ENCODE results near the gene DNAJC12. TPM values are rescaled to one million over a fixed set of nuclear protein-coding genes. Genes with fewer than 3 reads are reported as not detected.

DNAJC12 gene
- total RNA-seq, 2 experiments from 2014 or later = not detected

- ChIA-PET POLR2A (no interaction called here), CTCF (no interaction called here)
- no peaks in the 10 kb centered on the region for H3K9me3 Mint-ChIP-seq
- peaks cover 34% of the 10 kb centered on the region for H3K4me1 Mint-ChIP-seq (ENCODE audit: low read depth)
- H3K27me3 ChIP-seq (ENCODE audit: control insufficient read depth in 1 of 2, insufficient read depth in 2 of 2, low read length in 2 of 2) = no peaks in the 10 kb centered on the region
- H3K27ac Mint-ChIP-seq = no peak overlapping the region
- no peak overlapping the region for H3K27ac ChIP-seq (ENCODE audit: low read depth in 1 of 2, low read length in 2 of 2)
- H3K4me1 ChIP-seq (ENCODE audit: insufficient read depth, low read length) = peaks cover 27% of the 10 kb centered on the region
- no peak for ATAC-seq (ENCODE audit: poor library complexity)
- H3K27me3 Mint-ChIP-seq = no peaks in the 10 kb centered on the region
- intact Hi-C loops (cut with DNase I, micrococcal nuclease) = loop anchor here in 1 of 2 experiments (10.0 kb wide), 2 partner anchors 119 to 1599 kb away; no protein-coding TSS in a partner anchor
- no peak overlapping the region for H3K4me3 Mint-ChIP-seq
- TF ChIP-seq CTCF (IDR thresholded peaks at IDR 0.05) = no peak
- no peaks in the 10 kb centered on the region for H3K36me3 Mint-ChIP-seq (ENCODE audit: low read depth)
- no peaks in the 10 kb centered on the region for H3K36me3 ChIP-seq (ENCODE audit: insufficient read depth, low read length)
- DNase-seq = no peak
- H3K9me3 ChIP-seq (ENCODE audit: control insufficient read depth in 1 of 2, insufficient read depth in 1 of 2, low read length in 2 of 2) = no peaks in the 10 kb centered on the region
- H3K4me3 ChIP-seq (ENCODE audit: low read length) = no peak overlapping the region
Observed at GRCh38 chr10:67783606-67784294, 54.2 kb downstream of the DNAJC12 start.

GRCh38 chr10:67782530-67782929, 55.5 kb downstream of the DNAJC12 start:
- Mint-ChIP-seq H3K9me3 (no peaks in the 10 kb centered on the region), H3K27ac (no peak overlapping the region), H3K4me3 (no peak overlapping the region), H3K4me1 (ENCODE audit: low read depth) (peaks cover 27% of the 10 kb centered on the region), H3K27me3 (no peaks in the 10 kb centered on the region), H3K36me3 (ENCODE audit: low read depth) (no peaks in the 10 kb centered on the region)
- no peaks in the 10 kb centered on the region for H3K27me3 ChIP-seq (ENCODE audit: control insufficient read depth in 1 of 2, insufficient read depth in 2 of 2, low read length in 2 of 2)
- ChIA-PET CTCF (interaction anchor here (0.6 kb wide), 1 partner anchor 18 kb away, joined by 3 read pairs; no protein-coding TSS in a partner anchor), POLR2A (interaction anchor here (0.6 kb wide), 1 partner anchor 257 kb away, joined by 3 read pairs; no protein-coding TSS in a partner anchor)
- TF ChIP-seq CTCF (IDR thresholded peaks at IDR 0.05) = no peak
- no peak for ATAC-seq (ENCODE audit: poor library complexity)
- H3K27ac ChIP-seq (ENCODE audit: low read depth in 1 of 2, low read length in 2 of 2) = no peak overlapping the region
- H3K36me3 ChIP-seq (ENCODE audit: insufficient read depth, low read length) = no peaks in the 10 kb centered on the region
- no peak for DNase-seq
- no peaks in the 10 kb centered on the region for H3K9me3 ChIP-seq (ENCODE audit: control insufficient read depth in 1 of 2, insufficient read depth in 1 of 2, low read length in 2 of 2)
- H3K4me1 ChIP-seq (ENCODE audit: insufficient read depth, low read length) = peaks cover 24% of the 10 kb centered on the region
- no peak overlapping the region for H3K4me3 ChIP-seq (ENCODE audit: low read length)
- intact Hi-C loops (cut with DNase I, micrococcal nuclease) = loop anchor here in 1 of 2 experiments (10.0 kb wide), 2 partner anchors 118 to 1598 kb away; no protein-coding TSS in a partner anchor

- ChIA-PET POLR2A (interaction anchor here (3.7 kb wide), 1 partner anchor 83 kb away, joined by 28 read pairs; no protein-coding TSS in a partner anchor), CTCF (interaction anchor here (1.7 to 4.3 kb wide), 2 partner anchors 8 to 83 kb away, joined by 16 to 83 read pairs; no protein-coding TSS in a partner anchor)
- no peaks in the 10 kb centered on the region for H3K27me3 Mint-ChIP-seq
- H3K4me3 Mint-ChIP-seq = no peak overlapping the region
- H3K36me3 Mint-ChIP-seq (ENCODE audit: low read depth) = no peaks in the 10 kb centered on the region
- H3K36me3 ChIP-seq (ENCODE audit: insufficient read depth, low read length) = no peaks in the 10 kb centered on the region
- no peaks in the 10 kb centered on the region for H3K9me3 ChIP-seq (ENCODE audit: control insufficient read depth in 1 of 2, insufficient read depth in 1 of 2, low read length in 2 of 2)
- H3K27me3 ChIP-seq (ENCODE audit: control insufficient read depth in 1 of 2, insufficient read depth in 2 of 2, low read length in 2 of 2) = no peaks in the 10 kb centered on the region
- intact Hi-C loops (cut with DNase I, micrococcal nuclease) = loop anchor here (1.0 to 10.0 kb wide), 4 partner anchors 84 to 1596 kb away; no protein-coding TSS in a partner anchor
- DNase-seq (no peak), ATAC-seq (ENCODE audit: poor library complexity) (no peak)
- H3K4me3 ChIP-seq (ENCODE audit: low read length) = no peak overlapping the region
- no peak overlapping the region for H3K27ac ChIP-seq (ENCODE audit: low read depth in 1 of 2, low read length in 2 of 2)
- peaks cover 24% of the 10 kb centered on the region for H3K4me1 ChIP-seq (ENCODE audit: insufficient read depth, low read length)
- H3K27ac Mint-ChIP-seq = no peak overlapping the region
- no peaks in the 10 kb centered on the region for H3K9me3 Mint-ChIP-seq
- peaks cover 27% of the 10 kb centered on the region for H3K4me1 Mint-ChIP-seq (ENCODE audit: low read depth)
- no peak for TF ChIP-seq CTCF (IDR thresholded peaks at IDR 0.05)
Observed at GRCh38 chr10:67780759-67781538, 57.0 kb downstream of the DNAJC12 start.
